HG02678 (cell line): ENCODE results near the gene MRRF.

Experiments used
- ATAC-seq: cut with Tn5 transposase; IDR thresholded peaks from one replicate; pipeline ENCODE4 v1.9.1; 2021; ENCODE audit warnings: mild to moderate bottlenecking, moderate library complexity; ENCODE audit not compliant: unreplicated experiment

Gene MRRF

DNA sequence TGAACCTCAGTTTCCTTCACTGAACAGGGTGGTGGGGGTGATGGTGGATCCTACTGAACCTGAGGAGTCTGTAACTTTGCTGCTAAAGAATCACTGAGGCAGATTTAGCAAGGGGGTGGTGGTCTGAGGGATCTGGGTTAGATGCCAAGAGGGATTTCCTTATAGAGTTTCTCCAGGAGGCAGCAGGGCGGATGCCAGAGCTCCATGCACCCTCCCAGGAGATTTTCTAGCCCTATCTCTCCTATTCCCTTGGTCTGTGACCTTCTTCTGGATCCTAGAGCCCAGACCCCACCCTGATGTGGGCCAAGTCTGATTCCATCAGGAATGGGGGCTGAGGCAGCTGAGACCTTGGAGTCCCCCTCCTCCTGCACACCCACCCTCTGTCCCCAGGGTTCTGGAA is 112.1 kb downstream of the MRRF start:
- ATAC-seq: no peak

DNA sequence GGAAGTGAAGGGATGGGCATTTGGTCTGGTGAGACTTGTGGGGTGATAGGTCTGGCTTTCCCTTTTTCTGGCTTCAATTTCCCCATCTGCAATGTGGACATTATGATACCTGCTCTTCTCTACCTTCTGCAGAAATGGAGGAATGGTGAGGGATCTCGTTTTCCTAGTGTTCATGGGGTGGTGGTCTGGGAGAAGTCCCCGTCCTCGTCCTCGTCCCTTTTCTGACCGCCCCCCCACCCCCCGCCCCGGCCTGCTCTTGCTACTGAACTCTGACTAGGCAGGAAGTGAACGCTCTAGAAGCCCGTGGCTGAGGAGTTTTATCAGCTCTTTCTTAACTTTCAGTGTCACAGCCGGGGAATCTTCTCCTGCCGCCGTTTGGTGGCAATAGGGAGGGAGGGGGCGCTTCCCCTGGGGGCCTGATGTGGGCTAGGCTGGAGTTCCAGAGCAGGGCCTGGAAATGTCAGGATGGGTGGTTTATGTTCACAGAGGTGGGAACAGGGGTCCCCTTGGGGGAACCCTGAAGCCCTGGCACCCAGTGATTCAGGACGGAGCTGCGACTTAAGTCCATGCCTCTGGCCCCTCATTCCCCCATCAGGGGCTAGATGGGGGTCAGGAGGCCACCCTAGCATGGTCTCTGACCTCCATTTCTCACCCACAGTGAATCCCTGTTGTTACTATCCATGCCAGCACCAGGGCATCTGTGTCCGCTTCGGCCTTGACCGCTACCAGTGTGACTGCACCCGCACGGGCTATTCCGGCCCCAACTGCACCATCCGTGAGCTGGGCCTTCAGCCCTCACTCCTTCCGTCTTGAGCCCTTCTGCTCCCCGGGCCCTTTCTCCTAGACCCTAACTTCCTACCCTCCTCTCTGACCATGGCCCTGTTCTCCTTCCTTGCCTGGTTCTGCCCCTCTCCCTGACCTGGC is 112.8 kb downstream of the MRRF start:
- ATAC-seq: no peak

DNA sequence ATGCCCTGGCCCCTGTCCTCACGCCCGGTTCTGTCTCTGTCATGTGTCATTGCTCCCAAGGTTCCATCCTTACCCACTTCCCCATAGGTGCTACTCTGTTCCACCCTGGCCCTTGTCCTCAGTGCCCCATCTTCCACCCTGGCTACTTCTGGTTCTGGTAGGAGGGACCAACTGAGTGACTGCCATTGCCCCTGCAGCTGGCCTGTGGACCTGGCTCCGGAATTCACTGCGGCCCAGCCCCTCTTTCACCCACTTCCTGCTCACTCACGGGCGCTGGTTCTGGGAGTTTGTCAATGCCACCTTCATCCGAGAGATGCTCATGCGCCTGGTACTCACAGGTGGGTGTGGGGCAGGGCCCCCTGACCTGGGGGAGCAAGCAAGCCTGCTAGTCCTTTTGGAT is 113.6 kb downstream of the MRRF start:
- no peak for ATAC-seq

DNA sequence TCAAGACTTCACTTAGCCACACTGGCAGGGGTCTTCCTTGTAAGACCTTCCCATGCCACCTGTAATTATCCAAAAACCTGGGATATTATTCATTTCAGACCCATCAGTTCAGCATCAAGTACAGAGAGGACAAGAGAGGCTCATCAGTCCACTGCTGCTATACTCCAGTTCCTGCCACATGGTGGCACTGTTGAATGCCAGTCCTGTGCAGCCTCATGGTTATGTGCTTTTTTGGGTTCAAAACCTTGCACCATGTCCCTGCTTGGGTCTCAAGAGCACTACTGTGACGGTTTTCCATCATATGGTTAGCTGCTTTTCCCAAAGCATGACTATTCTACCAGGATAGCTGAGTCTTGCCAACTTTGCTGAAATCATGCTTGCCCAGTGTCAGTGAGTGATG is 114.7 kb downstream of the MRRF start:
- ATAC-seq: no peak

DNA sequence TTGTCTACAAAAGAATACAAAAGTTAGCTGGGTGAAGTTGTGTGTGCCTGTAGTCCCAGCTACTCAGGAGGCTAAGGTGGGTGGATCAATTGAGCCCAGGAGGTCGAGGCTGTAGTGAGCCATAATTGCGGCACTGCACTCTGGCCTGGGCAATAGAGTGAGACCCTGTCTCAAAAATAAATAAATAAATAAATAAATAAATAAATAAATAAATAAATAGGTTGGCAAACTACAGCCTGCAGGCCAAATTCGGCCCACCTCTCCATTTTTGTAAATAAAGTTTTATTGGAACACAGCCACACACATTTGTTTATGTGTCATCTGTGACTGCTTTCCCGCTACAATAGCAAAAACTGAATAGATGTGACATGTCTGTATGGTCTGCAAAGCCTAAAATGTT is 115.6 kb downstream of the MRRF start:
- no peak for ATAC-seq
